ENCODE results near the gene MCRIP2. TPM values are rescaled to one million over a fixed set of nuclear protein-coding genes. Genes with fewer than 3 reads are reported as not detected.

MCRIP2 gene
- total and polyA plus RNA-seq, 2 of the 8 experiments (the other 6 are each of a cell fraction or from before 2014, with no cell fraction given) = 45.4 to 75.5 TPM

GRCh38 chr16:610513-611381, 30.9 kb upstream of the MCRIP2 start:
- Histone ChIP-seq H3K9me3 (ENCODE audit: insufficient read depth in 2 of 2, low read depth in 1 of 2, low read length in 1 of 2) (no peaks in the 10 kb centered on the region; a peak in 1 of 4 replicates), H4K91ac (replicated peaks; ENCODE audit: insufficient read length, low read length) (no peak overlapping the region), H2AK5ac (ENCODE audit: low read depth, low read length) (0 out of 2 replicates have a peak overlapping the region, but pooled peaks have one; percentile 39), H3K36me3 (ENCODE audit: control insufficient read depth in 2 of 4, insufficient read depth in 4 of 4, low read length in 3 of 4) (no peaks in the 10 kb centered on the region; a peak in 1 of 8 replicates), H3K27me3 (replicated peaks in 1 of 4; ENCODE audit: control insufficient read depth in 3 of 4, extremely low read depth in 1 of 4, insufficient read depth in 3 of 4, low read length in 3 of 4) (no peaks in the 10 kb centered on the region), H3K56ac (replicated peaks; ENCODE audit: insufficient read length, low read depth, low read length) (no peak overlapping the region), H3K79me2 (ENCODE audit: control insufficient read depth in 1 of 2, insufficient read depth in 2 of 2, low read length in 2 of 2) (peaks cover 0 to under 1% of the 10 kb centered on the region in 2 experiments; a peak in 1 of 4 replicates), H3K4ac (replicated peaks; ENCODE audit: insufficient read length, low read depth, low read length) (no peak overlapping the region), H3K4me2 (ENCODE audit: insufficient read depth in 1 of 2, low read depth in 2 of 2, low read length in 2 of 2) (no peak overlapping the region), H2AFZ (ENCODE audit: low read length) (no peak overlapping the region), H3K27ac (ENCODE audit: low read depth, low read length) (no peak overlapping the region), H2BK12ac (ENCODE audit: low read depth, low read length) (no peak overlapping the region), H3K4me3 (ENCODE audit: extremely low read depth in 1 of 4, insufficient read depth in 2 of 4, low read depth in 3 of 4, low read length in 4 of 4) (no peak overlapping the region), H2BK5ac (ENCODE audit: low read depth, low read length) (no peak overlapping the region), H2BK20ac (ENCODE audit: low read length) (no peak overlapping the region), H3K14ac (ENCODE audit: insufficient read length) (no peak overlapping the region), H4K8ac (ENCODE audit: extremely low read depth, insufficient read depth, low read length) (peak overlapping the region; percentile 92), H2BK15ac (ENCODE audit: low read length) (no peak overlapping the region), H3K9ac (replicated peaks in 1 of 4; ENCODE audit: extremely low read depth in 1 of 4, low read depth in 3 of 4, low read length in 3 of 4) (peak overlapping the region in 1 of 4 experiments; percentile 18; a peak in 2 of 7 replicates), H3K79me1 (ENCODE audit: low read depth, low read length) (peaks cover 3% of the 10 kb centered on the region), H3K4me1 (replicated peaks in 1 of 4; ENCODE audit: control insufficient read depth in 3 of 4, insufficient read depth in 4 of 4, low read length in 3 of 4) (no peaks in the 10 kb centered on the region; a peak in 1 of 7 replicates), H3K18ac (ENCODE audit: extremely low read depth, low read length) (no peak overlapping the region; the same call in 1 of the 2 replicates), H4K20me1 (replicated peaks in 1 of 2; ENCODE audit: control insufficient read depth in 1 of 2, insufficient read depth in 2 of 2, low read length in 2 of 2) (peaks cover 0 to 7% of the 10 kb centered on the region in 2 experiments), H2BK120ac (replicated peaks; ENCODE audit: low read depth, low read length) (no peak overlapping the region), H3K23ac (ENCODE audit: insufficient read length) (no peak overlapping the region), H4K5ac (ENCODE audit: insufficient read length, low read depth, low read length) (peak overlapping the region; percentile 9), H3K23me2 (ENCODE audit: low read depth, low read length) (no peaks in the 10 kb centered on the region)
- WGBS, 2 experiments (ENCODE audit: extremely low coverage in 1 of 2, insufficient coverage in 1 of 2, insufficient read length in 1 of 2, insufficient replicate concordance in 2 of 2, low coverage in 1 of 2, low lambda C conversion rate in 2 of 2, missing lambda C conversion rate in 1 of 2) = 66% methylated on average over 24 of the region's 28 CpGs; no CpG with 5 or more reads in 1 of the 2 experiments
- FAIRE-seq (no peak), DNase-seq (ENCODE audit: low read depth in 1 of 2, low spot score in 2 of 2) (peak in 1 of 2 experiments; percentile 91)
- ChIA-PET POLR2A (ENCODE audit: partially characterized antibody) (interaction anchor here (0.6 to 1.4 kb wide), 6 partner anchors 10 to 86 kb away, joined by 3 to 4 read pairs (median 3); no protein-coding TSS in a partner anchor), CTCF (ENCODE audit: partially characterized antibody) (interaction anchor here (0.6 to 5.2 kb wide), 16 partner anchors 10 to 185 kb away, joined by 3 to 29 read pairs (median 3); partner anchors contain the start of genes RAB11FIP3, RAB40C and RHOT2)
- TF ChIP-seq CTCF (IDR thresholded peaks at IDR 0.05; ENCODE audit: control extremely low read depth in 1 of 3, insufficient read depth in 1 of 3, low read depth in 1 of 3, low read length in 3 of 3) = peak; percentile 91 to 97 (median 92)
- TF ChIP-seq SUZ12 (IDR thresholded peaks at IDR 0.05; ENCODE audit: low read length) = no peak
- TF ChIP-seq E2F6 (IDR thresholded peaks at IDR 0.05) = no peak
- TF ChIP-seq CBX5 (IDR thresholded peaks at IDR 0.05; ENCODE audit: low read depth, low read length) = no peak
- TF ChIP-seq JUN (IDR thresholded peaks at IDR 0.05; ENCODE audit: low read depth, low read length) = no peak
- TF ChIP-seq CHD2 (IDR thresholded peaks at IDR 0.05; ENCODE audit: low read length) = no peak
- no peak for TF ChIP-seq SAP30 (IDR thresholded peaks at IDR 0.05; ENCODE audit: insufficient read depth, insufficient replicate concordance, low read length)

All from H1 (cell line).